Ramos (cell line): ENCODE measurements around the gene P2RY6.
"Not testable (repeated sequence)": the region's sequence is repeated elsewhere in the genome, so short reads cannot be mapped to it uniquely, and the experiment has no call there.

Experiments used
- in situ Hi-C: fragments of 300-500 bp; cut with MboI; formaldehyde crosslinking; loops from one replicate; pipeline ENCODE4 v1.14.3; 2022; ENCODE audit warnings: low sequenced_read_pairs; ENCODE audit not compliant: unreplicated experiment

The P2RY6 gene

GRCh38 chr11:73258104-73259035 is 13.8 kb upstream of the P2RY6 start:
- in situ Hi-C loops: no loop called here

- in situ Hi-C loops: no loop called here
Measured at GRCh38 chr11:73259406-73260126, 12.6 kb upstream of the P2RY6 start.

GRCh38 chr11:73260127-73260457 is 12.0 kb upstream of the P2RY6 start:
- in situ Hi-C loops: no loop called here

GRCh38 chr11:73262851-73263495 is 9.2 kb upstream of the P2RY6 start:
- in situ Hi-C loops: no loop called here

- in situ Hi-C loops: no loop called here
Measured at GRCh38 chr11:73263640-73264039, 8.5 kb upstream of the P2RY6 start.

- in situ Hi-C loops: no loop called here
Measured at GRCh38 chr11:73265278-73265810, 6.8 kb upstream of the P2RY6 start.

- in situ Hi-C loops: no loop called here
Measured at GRCh38 chr11:73265853-73266645, 6.1 kb upstream of the P2RY6 start.

- in situ Hi-C loops: no loop called here
Measured at GRCh38 chr11:73266646-73267020, 5.5 kb upstream of the P2RY6 start.

GRCh38 chr11:73267122-73267846 is 4.9 kb upstream of the P2RY6 start:
- in situ Hi-C loops: no loop called here

GRCh38 chr11:73267906-73268540 is 4.1 kb upstream of the P2RY6 start:
- in situ Hi-C loops: no loop called here

- in situ Hi-C loops: no loop called here
Measured at GRCh38 chr11:73268671-73269271, 3.4 kb upstream of the P2RY6 start.

GRCh38 chr11:73269459-73270015 is 2.6 kb upstream of the P2RY6 start:
- in situ Hi-C loops: no loop called here

GRCh38 chr11:73270016-73270854 is 1.9 kb upstream of the P2RY6 start:
- in situ Hi-C loops: no loop called here

- in situ Hi-C loops: no loop called here
Measured at GRCh38 chr11:73270855-73271477, 1.2 kb upstream of the P2RY6 start.

GRCh38 chr11:73271478-73271865 is 666 bp upstream of the P2RY6 start:
- in situ Hi-C loops: not testable (repeated sequence)

- in situ Hi-C loops: no loop called here
Measured at GRCh38 chr11:73272680-73273038, 521 bp downstream of the P2RY6 start.
